ENCODE measurements around the gene ZNF226.

- TF ChIP-seq, protein P1, sequence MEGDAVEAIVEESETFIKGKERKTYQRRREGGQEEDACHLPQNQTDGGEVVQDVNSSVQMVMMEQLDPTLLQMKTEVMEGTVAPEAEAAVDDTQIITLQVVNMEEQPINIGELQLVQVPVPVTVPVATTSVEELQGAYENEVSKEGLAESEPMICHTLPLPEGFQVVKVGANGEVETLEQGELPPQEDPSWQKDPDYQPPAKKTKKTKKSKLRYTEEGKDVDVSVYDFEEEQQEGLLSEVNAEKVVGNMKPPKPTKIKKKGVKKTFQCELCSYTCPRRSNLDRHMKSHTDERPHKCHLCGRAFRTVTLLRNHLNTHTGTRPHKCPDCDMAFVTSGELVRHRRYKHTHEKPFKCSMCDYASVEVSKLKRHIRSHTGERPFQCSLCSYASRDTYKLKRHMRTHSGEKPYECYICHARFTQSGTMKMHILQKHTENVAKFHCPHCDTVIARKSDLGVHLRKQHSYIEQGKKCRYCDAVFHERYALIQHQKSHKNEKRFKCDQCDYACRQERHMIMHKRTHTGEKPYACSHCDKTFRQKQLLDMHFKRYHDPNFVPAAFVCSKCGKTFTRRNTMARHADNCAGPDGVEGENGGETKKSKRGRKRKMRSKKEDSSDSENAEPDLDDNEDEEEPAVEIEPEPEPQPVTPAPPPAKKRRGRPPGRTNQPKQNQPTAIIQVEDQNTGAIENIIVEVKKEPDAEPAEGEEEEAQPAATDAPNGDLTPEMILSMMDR (IDR thresholded peaks at IDR 0.05), result no peak
- no peak for TF ChIP-seq EZH2 (IDR thresholded peaks at IDR 0.05)
These were observed 16.1 kb downstream of the ZNF226 start for GRCh38 chr19:44180968-44181367.

All from neural progenitor cell (in vitro differentiated cells).